Lower leg skin (tissue), 4 donors: ENCODE measurements around the gene SHKBP1. TPM values are rescaled to one million over a fixed set of nuclear protein-coding genes. Genes with fewer than 3 reads are reported as not detected.

ENCODE experiments used
- DNase-seq, 2 donors: peaks; one replicate each; pipeline ENCODE4 v3.0.0-alpha.2; 2019; ENCODE audit warnings: low spot score in 2 of 2
- H3K4me3 ChIP-seq: fragments of 200-600 bp; sonication (generic); 2 replicates; pipeline ENCODE4 v1.5.1; 2017; ENCODE audit warnings: mild to moderate bottlenecking, low read depth; ENCODE audit not compliant: poor library complexity, severe bottlenecking
- CTCF ChIP-seq, 3 donors: fragments of 450-650 bp; IDR thresholded peaks; one replicate each; pipeline ENCODE4 v1.5.1; 2016; ENCODE audit warnings: antibody characterized with exemption in 3 of 3, mild to moderate bottlenecking in 3 of 3, moderate library complexity in 2 of 3
- POLR2A ChIP-seq, 2 donors: fragments of 450-650 bp; IDR thresholded peaks; one replicate each; pipeline ENCODE4 v1.6.1; 2016 to 2017; ENCODE audit warnings: antibody characterized with exemption in 2 of 2, mild to moderate bottlenecking in 1 of 2, moderate library complexity in 1 of 2
- WGBS, 2 donors: methylation state at CpG; one replicate each; pipeline ENCODE4 v1.1.5; 2018; 5-methylcytosine and 5-hydroxymethylcytosine counted together
- intact Hi-C: fragments of 100-400 bp; cut with DNase I; formaldehyde crosslinking; loops from one replicate; pipeline ENCODE4 v1.15.0; 2023; ENCODE audit warnings: low total_unique reads
- total RNA-seq, 4 donors: library from RNA; depleted of rRNA; stranded (reverse); fragments of >200 nt; gene quantifications; one replicate each; pipeline ENCODE4 v1.1.0, GENCODE V29; 2016

The SHKBP1 gene
- total RNA-seq, 4 donors from 2014 or later: 39.6 to 53.4 (median 43.0) TPM

- no peak overlapping the region for H3K4me3 ChIP-seq
- DNase-seq: no peak
- WGBS, 2 donors: 81 to 96% methylated on average over 3 of the region's 3 CpGs
- TF ChIP-seq POLR2A (IDR thresholded peaks at IDR 0.05): no peak
- TF ChIP-seq CTCF (IDR thresholded peaks at IDR 0.05): no peak
- intact Hi-C loops: loop anchor here (5.0 to 10.0 kb wide), 2 partner anchors 105 to 168 kb away; partner anchors contain the start of genes BLVRB and SPTBN4
Observed at GRCh38 chr19:40632311-40633036, 55.8 kb downstream of the SHKBP1 start.

- intact Hi-C loops: loop anchor here (5.0 to 10.0 kb wide), 2 partner anchors 106 to 168 kb away; partner anchors contain the start of genes BLVRB and SPTBN4
- H3K4me3 ChIP-seq: no peak overlapping the region
- WGBS, 2 donors: 79 to 84% methylated on average over 5 of the region's 5 CpGs
- no peak for DNase-seq
- no peak for TF ChIP-seq CTCF (IDR thresholded peaks at IDR 0.05)
- TF ChIP-seq POLR2A (IDR thresholded peaks at IDR 0.05): no peak
Observed at GRCh38 chr19:40633207-40633606, 56.5 kb downstream of the SHKBP1 start.

- intact Hi-C loops: loop anchor here (10.0 kb wide), 1 partner anchor 174 kb away; the partner anchor contains the start of genes BLVRB and SPTBN4
- WGBS, 2 donors: 72 to 79% methylated on average over 1 of the region's 1 CpG
- TF ChIP-seq POLR2A (IDR thresholded peaks at IDR 0.05): no peak
- TF ChIP-seq CTCF (IDR thresholded peaks at IDR 0.05): no peak
- DNase-seq: no peak
- no peak overlapping the region for H3K4me3 ChIP-seq
Observed at GRCh38 chr19:40638327-40638726, 61.7 kb downstream of the SHKBP1 start.

- no peak overlapping the region for H3K4me3 ChIP-seq
- intact Hi-C loops: loop anchor here (10.0 kb wide), 1 partner anchor 175 kb away; the partner anchor contains the start of genes BLVRB and SPTBN4
- no peak for DNase-seq
- 78 to 82% methylated on average over 6 of the region's 6 CpGs for WGBS, 2 donors
- TF ChIP-seq POLR2A (IDR thresholded peaks at IDR 0.05) (no peak), CTCF (IDR thresholded peaks at IDR 0.05) (no peak)
Observed at GRCh38 chr19:40639638-40639982, 62.9 kb downstream of the SHKBP1 start.

- DNase-seq: no peak
- intact Hi-C loops: no loop called here
- 41 to 59% methylated on average over 5 of the region's 5 CpGs for WGBS, 2 donors
- TF ChIP-seq POLR2A (IDR thresholded peaks at IDR 0.05) (no peak), CTCF (IDR thresholded peaks at IDR 0.05) (no peak)
- no peak overlapping the region for H3K4me3 ChIP-seq
Observed at GRCh38 chr19:40640744-40641143, 64.1 kb downstream of the SHKBP1 start.

Other genes with a start within 250 kb of the SHKBP1 start
- 10 to 100 TPM; 10.5 to 29.5 (median 13.1) TPM for gene C19orf47, start 228.5 kb upstream of the SHKBP1 start, total RNA-seq
- gene PLD3, start 228.2 kb upstream of the SHKBP1 start, total RNA-seq: 100 to 1,000 TPM; 188 to 287 (median 256) TPM
- gene HIPK4, start 186.7 kb upstream of the SHKBP1 start, total RNA-seq: under 1 TPM; 0.13 to 0.88 (median 0.51) TPM
- gene PRX, start 163.5 kb upstream of the SHKBP1 start, total RNA-seq: 1 to 10 TPM; 2.5 to 7.3 (median 5.6) TPM
- 10 to 100 TPM; 17.3 to 45.7 (median 26.6) TPM for gene SERTAD1, start 150.9 kb upstream of the SHKBP1 start, total RNA-seq
- gene SERTAD3, start 132.5 kb upstream of the SHKBP1 start, total RNA-seq: 10 to 100 TPM; 20.5 to 26.5 (median 25.0) TPM
- 100 to 1,000 TPM; 139 to 161 (median 154) TPM for gene BLVRB, start 111.1 kb upstream of the SHKBP1 start, total RNA-seq
- 1 to 10 TPM in 3 of 4 donors, under 1 TPM in 1; 0.25 to 2.2 (median 1.6) TPM for gene SPTBN4, start 109.9 kb upstream of the SHKBP1 start, total RNA-seq
- 100 to 1,000 TPM; 113 to 181 (median 144) TPM for gene LTBP4, start 24.5 kb downstream of the SHKBP1 start, total RNA-seq
- 10 to 100 TPM; 11.2 to 45.8 (median 36.0) TPM for gene NUMBL, start 113.8 kb downstream of the SHKBP1 start, total RNA-seq
- gene COQ8B, start 140.0 kb downstream of the SHKBP1 start, total RNA-seq: 10 to 100 TPM; 40.2 to 58.7 (median 44.1) TPM
- 100 to 1,000 TPM in 1 of 4 donors, 10 to 100 TPM in 3; 83.1 to 104 (median 93.6) TPM for gene ITPKC, start 140.2 kb downstream of the SHKBP1 start, total RNA-seq
- gene ACTMAP, start 173.6 kb downstream of the SHKBP1 start, total RNA-seq: 1 to 10 TPM; 4.1 to 8.5 (median 4.6) TPM
- gene SNRPA, start 174.3 kb downstream of the SHKBP1 start, total RNA-seq: 10 to 100 TPM; 18.0 to 52.4 (median 44.9) TPM
- 10 to 100 TPM; 10.4 to 17.0 (median 12.9) TPM for gene MIA, start 198.6 kb downstream of the SHKBP1 start, total RNA-seq
- 10 to 100 TPM; 18.7 to 22.8 (median 19.7) TPM for gene RAB4B, start 201.4 kb downstream of the SHKBP1 start, total RNA-seq
- gene EGLN2, start 222.3 kb downstream of the SHKBP1 start, total RNA-seq: 10 to 100 TPM; 34.4 to 52.8 (median 45.1) TPM